Measurements from ENCODE around the gene SS18L1. TPM values are rescaled to one million over a fixed set of nuclear protein-coding genes. Genes with fewer than 3 reads are reported as not detected.

SS18L1 gene
- polyA plus RNA-seq, 1 of the 3 experiments (the other 2 are of a cell fraction) = 10.7 TPM

DNA sequence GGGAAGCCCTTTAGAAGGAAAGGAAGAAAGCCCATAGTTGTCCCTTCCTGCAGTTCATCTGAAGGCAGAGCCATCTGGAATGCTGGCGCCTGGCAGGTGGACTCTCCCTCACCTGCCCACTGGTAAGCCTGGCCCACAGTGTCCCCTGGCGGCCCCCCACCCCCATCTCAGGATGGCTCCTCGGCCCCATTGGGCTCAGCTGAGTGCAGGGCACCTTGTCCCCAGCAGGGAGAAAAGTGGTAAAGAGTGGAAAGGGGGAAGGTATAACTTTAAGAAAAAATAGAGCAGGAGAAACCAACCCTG, 12.6 kb downstream of the SS18L1 start:
- Histone ChIP-seq H4K20me1 (ENCODE audit: insufficient read depth) (peaks cover 65% of the 10 kb centered on the region), H2AFZ (ENCODE audit: low read depth) (no peak overlapping the region), H3K36me3 (replicated peaks in 1 of 2; ENCODE audit: control insufficient read depth in 1 of 2, insufficient read depth in 2 of 2, low read length in 1 of 2) (peaks cover 13 to 20% of the 10 kb centered on the region in 2 experiments), H3F3A (replicated peaks; ENCODE audit: insufficient read depth) (no peaks in the 10 kb centered on the region), H3K27me3 (ENCODE audit: insufficient read depth) (no peaks in the 10 kb centered on the region), H3K9ac (no peak overlapping the region), H3K9me3 (no peaks in the 10 kb centered on the region), H3K9me2 (no peaks in the 10 kb centered on the region), H3K4me2 (no peak overlapping the region), H3K4me1 (ENCODE audit: control insufficient read depth in 1 of 2, insufficient read depth in 2 of 2, low read depth in 1 of 2, low read length in 1 of 2) (peaks cover 0 to 5% of the 10 kb centered on the region in 2 experiments; a peak in 1 of 4 replicates), H3K4me3 (ENCODE audit: low read depth in 2 of 2, low read length in 1 of 2) (no peak overlapping the region), H3K79me2 (ENCODE audit: insufficient read depth) (peaks cover 79% of the 10 kb centered on the region), H3K27ac (ENCODE audit: low read depth in 2 of 2, low read length in 1 of 2) (no peak overlapping the region)
- DNase-seq = no peak
- POLR2A ChIA-PET = no interaction called here
- TF ChIP-seq TAF1 (IDR thresholded peaks at IDR 0.05; ENCODE audit: borderline replicate concordance, low read depth, low read length) = no peak
- TF ChIP-seq POLR2AphosphoS5 (IDR thresholded peaks at IDR 0.05; ENCODE audit: low read depth, low read length) = no peak
- no peak for TF ChIP-seq NRF1 (IDR thresholded peaks at IDR 0.05; ENCODE audit: low read depth, low read length)
- TF ChIP-seq, protein P1, sequence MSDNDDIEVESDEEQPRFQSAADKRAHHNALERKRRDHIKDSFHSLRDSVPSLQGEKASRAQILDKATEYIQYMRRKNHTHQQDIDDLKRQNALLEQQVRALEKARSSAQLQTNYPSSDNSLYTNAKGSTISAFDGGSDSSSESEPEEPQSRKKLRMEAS (IDR thresholded peaks at IDR 0.05; ENCODE audit: low read depth) = no peak
- TF ChIP-seq, protein P2, sequence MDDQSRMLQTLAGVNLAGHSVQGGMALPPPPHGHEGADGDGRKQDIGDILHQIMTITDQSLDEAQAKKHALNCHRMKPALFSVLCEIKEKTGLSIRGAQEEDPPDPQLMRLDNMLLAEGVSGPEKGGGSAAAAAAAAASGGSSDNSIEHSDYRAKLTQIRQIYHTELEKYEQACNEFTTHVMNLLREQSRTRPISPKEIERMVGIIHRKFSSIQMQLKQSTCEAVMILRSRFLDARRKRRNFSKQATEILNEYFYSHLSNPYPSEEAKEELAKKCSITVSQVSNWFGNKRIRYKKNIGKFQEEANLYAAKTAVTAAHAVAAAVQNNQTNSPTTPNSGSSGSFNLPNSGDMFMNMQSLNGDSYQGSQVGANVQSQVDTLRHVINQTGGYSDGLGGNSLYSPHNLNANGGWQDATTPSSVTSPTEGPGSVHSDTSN (IDR thresholded peaks at IDR 0.05) = no peak
- no peak for TF ChIP-seq MEF2A (IDR thresholded peaks at IDR 0.05; ENCODE audit: borderline replicate concordance, low read depth)
- no peak for TF ChIP-seq GATA2 (CRISPR knock-in tag; IDR thresholded peaks at IDR 0.05)
- TF ChIP-seq FOXJ3 (CRISPR knock-in tag; IDR thresholded peaks at IDR 0.05) = no peak
- no peak for TF ChIP-seq EZH2phosphoT487 (IDR thresholded peaks at IDR 0.05; ENCODE audit: borderline replicate concordance, low read depth)
- TF ChIP-seq, protein P3, sequence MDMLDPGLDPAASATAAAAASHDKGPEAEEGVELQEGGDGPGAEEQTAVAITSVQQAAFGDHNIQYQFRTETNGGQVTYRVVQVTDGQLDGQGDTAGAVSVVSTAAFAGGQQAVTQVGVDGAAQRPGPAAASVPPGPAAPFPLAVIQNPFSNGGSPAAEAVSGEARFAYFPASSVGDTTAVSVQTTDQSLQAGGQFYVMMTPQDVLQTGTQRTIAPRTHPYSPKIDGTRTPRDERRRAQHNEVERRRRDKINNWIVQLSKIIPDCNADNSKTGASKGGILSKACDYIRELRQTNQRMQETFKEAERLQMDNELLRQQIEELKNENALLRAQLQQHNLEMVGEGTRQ (IDR thresholded peaks at IDR 0.05; ENCODE audit: borderline replicate concordance, low read depth, low read length) = no peak
- TF ChIP-seq RAD21 (IDR thresholded peaks at IDR 0.05; ENCODE audit: low read length) = no peak
- TF ChIP-seq, protein P4, sequence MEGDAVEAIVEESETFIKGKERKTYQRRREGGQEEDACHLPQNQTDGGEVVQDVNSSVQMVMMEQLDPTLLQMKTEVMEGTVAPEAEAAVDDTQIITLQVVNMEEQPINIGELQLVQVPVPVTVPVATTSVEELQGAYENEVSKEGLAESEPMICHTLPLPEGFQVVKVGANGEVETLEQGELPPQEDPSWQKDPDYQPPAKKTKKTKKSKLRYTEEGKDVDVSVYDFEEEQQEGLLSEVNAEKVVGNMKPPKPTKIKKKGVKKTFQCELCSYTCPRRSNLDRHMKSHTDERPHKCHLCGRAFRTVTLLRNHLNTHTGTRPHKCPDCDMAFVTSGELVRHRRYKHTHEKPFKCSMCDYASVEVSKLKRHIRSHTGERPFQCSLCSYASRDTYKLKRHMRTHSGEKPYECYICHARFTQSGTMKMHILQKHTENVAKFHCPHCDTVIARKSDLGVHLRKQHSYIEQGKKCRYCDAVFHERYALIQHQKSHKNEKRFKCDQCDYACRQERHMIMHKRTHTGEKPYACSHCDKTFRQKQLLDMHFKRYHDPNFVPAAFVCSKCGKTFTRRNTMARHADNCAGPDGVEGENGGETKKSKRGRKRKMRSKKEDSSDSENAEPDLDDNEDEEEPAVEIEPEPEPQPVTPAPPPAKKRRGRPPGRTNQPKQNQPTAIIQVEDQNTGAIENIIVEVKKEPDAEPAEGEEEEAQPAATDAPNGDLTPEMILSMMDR (IDR thresholded peaks at IDR 0.05) = no peak
- CTCF ChIA-PET = interaction anchor here (0.6 to 2.2 kb wide), 23 partner anchors 9 to 312 kb away, joined by 3 to 23 read pairs (median 3); no protein-coding TSS in a partner anchor
- 92% methylated on average over 3 of the region's 3 CpGs for WGBS (ENCODE audit: low lambda C conversion rate)

All from SK-N-SH (cell line).